ENCODE data around the gene PRAF2.

GRCh38 chrX:49061490-49061889, 12.3 kb downstream of the PRAF2 start:
- TF ChIP-seq CTCF (IDR thresholded peaks at IDR 0.05) = no peak
- TF ChIP-seq POLR2A (IDR thresholded peaks at IDR 0.05) = no peak
- TF ChIP-seq POLR2AphosphoS5 (IDR thresholded peaks at IDR 0.05) = no peak
